Smooth muscle cell (in vitro differentiated cells): ENCODE data around the gene HTATIP2. TPM values are rescaled to one million over a fixed set of nuclear protein-coding genes. Genes with fewer than 3 reads are reported as not detected.
A peak's percentile ranks its signal among the peaks of the same experiment; 100 is the strongest.

Experiments
- DNase-seq: peaks from one replicate; lab custom pipeline; 2025; ENCODE audit not compliant: unreplicated experiment; lab: John Stamatoyannopoulos, UW
- H2AFZ ChIP-seq: fragments of 200-600 bp; sonication (generic); 2 replicates; pipeline ENCODE4 v1.6.0; 2016; ENCODE audit warnings: antibody characterized with exemption, low read depth, mild to moderate bottlenecking
- H3F3A ChIP-seq: fragments of 200-600 bp; sonication (generic); 2 replicates; pipeline ENCODE4 v1.6.0; 2017; ENCODE audit warnings: antibody characterized with exemption, low read depth
- H3K27ac ChIP-seq: fragments of 200-600 bp; sonication (generic); 2 replicates; pipeline ENCODE4 v1.5.1; 2016; ENCODE audit warnings: low read depth, mild to moderate bottlenecking
- H3K27me3 ChIP-seq: fragments of 200-600 bp; sonication (generic); 2 replicates; pipeline ENCODE4 v1.6.1; 2016; ENCODE audit warnings: low read depth, mild to moderate bottlenecking
- H3K36me3 ChIP-seq: fragments of 200-600 bp; sonication (generic); 2 replicates; pipeline ENCODE4 v1.5.1; 2016; ENCODE audit warnings: low read depth
- H3K4me1 ChIP-seq: fragments of 200-600 bp; sonication (generic); 2 replicates; pipeline ENCODE4 v1.5.1; 2016; ENCODE audit warnings: low read depth
- H3K4me2 ChIP-seq: fragments of 200-600 bp; sonication (generic); 2 replicates; pipeline ENCODE4 v1.6.0; 2016; ENCODE audit warnings: mild to moderate bottlenecking
- H3K4me3 ChIP-seq: fragments of 200-600 bp; sonication (generic); 2 replicates; pipeline ENCODE4 v1.5.1; 2016; ENCODE audit warnings: mild to moderate bottlenecking
- H3K79me2 ChIP-seq: fragments of 200-600 bp; sonication (generic); 2 replicates; pipeline ENCODE4 v1.6.0; 2016; ENCODE audit warnings: low read depth, mild to moderate bottlenecking
- H3K9ac ChIP-seq: fragments of 200-600 bp; sonication (generic); 2 replicates; pipeline ENCODE4 v1.6.0; 2016; ENCODE audit warnings: low read depth
- H3K9me3 ChIP-seq: fragments of 200-600 bp; sonication (generic); replicated peaks from 2 replicates; pipeline ENCODE4 v1.5.1; 2016; ENCODE audit warnings: low read depth
- H4K20me1 ChIP-seq: fragments of 200-600 bp; sonication (generic); 2 replicates; pipeline ENCODE4 v1.6.0; 2016; ENCODE audit warnings: low read depth
- CTCF ChIP-seq: fragments of 200-600 bp; sonication (generic); IDR thresholded peaks from 2 replicates; pipeline ENCODE4 v1.5.1; 2017; ENCODE audit warnings: borderline replicate concordance, mild to moderate bottlenecking, antibody characterized with exemption; ENCODE audit not compliant: insufficient read depth, poor library complexity, severe bottlenecking
- WGBS: methylation state at CpG from one replicate; pipeline ENCODE4 v1.1.7; 2016; ENCODE audit warnings: low lambda C conversion rate; 5-methylcytosine and 5-hydroxymethylcytosine counted together
- polyA plus RNA-seq: library from polyadenylated mRNA; unstranded; fragments of >200 nt; fragmentation: Nextera tagmentation; extraction: Ambion mirVana; gene quantifications from 2 replicates; pipeline ENCODE4 v1.2.1, GENCODE V29; 2016
- total RNA-seq: library from RNA; depleted of rRNA; stranded (reverse); fragments of >200 nt; gene quantifications from 2 replicates; pipeline ENCODE4 v1.2.3, GENCODE V29; 2014

Gene HTATIP2
- total and polyA plus RNA-seq, 2 experiments from 2014 or later, result 34.1 to 38.4 TPM

GRCh38 chr11:20388096-20389055 lies 24.9 kb downstream of the HTATIP2 start:
- Histone ChIP-seq H3F3A (no peaks in the 10 kb centered on the region), H3K27ac (peak overlapping the region; percentile 51), H3K4me3 (peak overlapping the region; percentile 92), H3K27me3 (no peaks in the 10 kb centered on the region), H3K4me1 (peaks cover 14% of the 10 kb centered on the region), H2AFZ (peak overlapping the region; percentile 98), H3K79me2 (peaks cover 7% of the 10 kb centered on the region), H3K9ac (peak overlapping the region; percentile 67), H4K20me1 (no peaks in the 10 kb centered on the region), H3K9me3 (no peaks in the 10 kb centered on the region), H3K4me2 (peak overlapping the region; percentile 99), H3K36me3 (no peaks in the 10 kb centered on the region)
- TF ChIP-seq CTCF, result no peak
- 12% methylated on average over 25 of the region's 25 CpGs for WGBS
- no peak for DNase-seq

GRCh38 chr11:20397281-20397680 lies 33.8 kb downstream of the HTATIP2 start:
- Histone ChIP-seq H2AFZ (no peak overlapping the region), H3K9ac (no peak overlapping the region), H3K9me3 (no peaks in the 10 kb centered on the region), H3K27me3 (no peaks in the 10 kb centered on the region), H3K4me2 (no peak overlapping the region), H3K79me2 (peaks cover 3% of the 10 kb centered on the region), H3F3A (no peaks in the 10 kb centered on the region), H4K20me1 (no peaks in the 10 kb centered on the region), H3K36me3 (no peaks in the 10 kb centered on the region), H3K4me1 (no peaks in the 10 kb centered on the region), H3K27ac (no peak overlapping the region), H3K4me3 (no peak overlapping the region)
- peak; percentile 53 for TF ChIP-seq CTCF
- DNase-seq, result no peak
- WGBS, result 92% methylated on average over 3 of the region's 3 CpGs

- H3K4me3 ChIP-seq, result no peak overlapping the region
- H3K36me3 ChIP-seq, result no peaks in the 10 kb centered on the region
- WGBS, result 93% methylated on average over 2 of the region's 2 CpGs
- no peak overlapping the region for H2AFZ ChIP-seq
- H3K27me3 ChIP-seq, result no peaks in the 10 kb centered on the region
- H4K20me1 ChIP-seq, result no peaks in the 10 kb centered on the region
- TF ChIP-seq CTCF, result no peak
- no peaks in the 10 kb centered on the region for H3K9me3 ChIP-seq
- no peaks in the 10 kb centered on the region for H3F3A ChIP-seq
- no peak for DNase-seq
- H3K4me2 ChIP-seq, result no peak overlapping the region
- no peaks in the 10 kb centered on the region for H3K4me1 ChIP-seq
- H3K79me2 ChIP-seq, result peaks cover 3% of the 10 kb centered on the region
- no peak overlapping the region for H3K9ac ChIP-seq
- H3K27ac ChIP-seq, result no peak overlapping the region
Measured at GRCh38 chr11:20399498-20399897, 36.0 kb downstream of the HTATIP2 start.
